Urothelium cell line (cell line): Measurements from ENCODE around the gene CARD19.

Experiments used
- DNase-seq: peaks from one replicate; pipeline ENCODE4 v3.0.0; 2011; ENCODE audit warnings: low spot score, mixed read lengths
- FAIRE-seq: peaks from 2 replicates; lab custom pipeline; 2011; peaks lifted over from hg19 to GRCh38; lab: Jason Lieb, UNC

The CARD19 gene

GRCh38 chr9:93117924-93118862 is 22.2 kb downstream of the CARD19 start:
- DNase-seq: no peak
- no peak for FAIRE-seq

GRCh38 chr9:93118863-93119702 is 23.1 kb downstream of the CARD19 start:
- no peak for DNase-seq
- no peak for FAIRE-seq

- DNase-seq (no peak), FAIRE-seq (no peak)
Observed at GRCh38 chr9:93119703-93119952, 23.6 kb downstream of the CARD19 start.

- FAIRE-seq (peak; percentile 97), DNase-seq (peak; percentile 95)
Observed at GRCh38 chr9:93119953-93120845, 24.2 kb downstream of the CARD19 start.

- FAIRE-seq (no peak), DNase-seq (no peak)
Observed at GRCh38 chr9:93120846-93121315, 24.9 kb downstream of the CARD19 start.

GRCh38 chr9:93121316-93122241 is 25.6 kb downstream of the CARD19 start:
- no peak for DNase-seq
- FAIRE-seq: no peak

GRCh38 chr9:93122721-93123221 is 26.8 kb downstream of the CARD19 start:
- DNase-seq: no peak
- no peak for FAIRE-seq

GRCh38 chr9:93123561-93124283 is 27.7 kb downstream of the CARD19 start:
- FAIRE-seq: no peak
- no peak for DNase-seq

- no peak for DNase-seq
- FAIRE-seq: no peak
Observed at GRCh38 chr9:93124793-93125192, 28.8 kb downstream of the CARD19 start.

- FAIRE-seq (no peak), DNase-seq (no peak)
Observed at GRCh38 chr9:93125331-93125894, 29.4 kb downstream of the CARD19 start.

- DNase-seq (no peak), FAIRE-seq (no peak)
Observed at GRCh38 chr9:93126151-93126781, 30.2 kb downstream of the CARD19 start.

GRCh38 chr9:93126825-93127368 is 30.9 kb downstream of the CARD19 start:
- FAIRE-seq: no peak

GRCh38 chr9:93127395-93127911 is 31.4 kb downstream of the CARD19 start:
- FAIRE-seq: no peak

More at GRCh38 chr9:93126825-93127368, 30.9 kb downstream of the CARD19 start:
- no peak for DNase-seq

GRCh38 chr9:93128011-93128714 is 32.1 kb downstream of the CARD19 start:
- FAIRE-seq (no peak), DNase-seq (no peak)

More at GRCh38 chr9:93127395-93127911, 31.4 kb downstream of the CARD19 start:
- DNase-seq: no peak

- DNase-seq (no peak), FAIRE-seq (no peak)
Observed at GRCh38 chr9:93128715-93129224, 32.8 kb downstream of the CARD19 start.

- DNase-seq: no peak
- FAIRE-seq: no peak
Observed at GRCh38 chr9:93129286-93129685, 33.3 kb downstream of the CARD19 start.
